NAMALWA (cell line): Measurements from ENCODE around the gene DUSP1.
"Not testable (repeated sequence)": the region's sequence is repeated elsewhere in the genome, so short reads cannot be mapped to it uniquely, and the experiment has no call there.

Source experiments
- DNase-seq: peaks from one replicate; pipeline ENCODE4 v3.0.0-alpha.2; 2015; ENCODE audit warnings: low spot score

Gene DUSP1

DNA sequence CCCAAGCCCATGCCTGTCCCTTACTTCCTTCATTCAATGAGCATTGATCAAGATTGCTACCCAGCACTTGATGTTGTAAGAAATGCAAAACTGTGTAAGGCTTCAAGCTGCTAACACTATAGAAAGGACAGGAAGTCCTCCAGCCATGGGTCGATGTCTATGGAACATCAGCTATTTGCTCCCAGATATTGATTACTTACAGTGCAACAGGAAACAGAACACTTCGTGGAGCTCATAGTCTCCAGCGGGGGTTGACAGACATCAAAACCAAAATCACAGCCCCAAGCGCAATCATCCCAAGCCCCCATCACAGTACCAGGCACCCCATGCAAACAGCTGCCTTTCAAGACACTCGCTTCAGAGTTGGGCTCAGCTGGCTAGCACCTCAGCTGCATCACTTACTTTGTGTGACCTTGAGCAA is 26.8 kb upstream of the DUSP1 start:
- DNase-seq, result no peak

DNA sequence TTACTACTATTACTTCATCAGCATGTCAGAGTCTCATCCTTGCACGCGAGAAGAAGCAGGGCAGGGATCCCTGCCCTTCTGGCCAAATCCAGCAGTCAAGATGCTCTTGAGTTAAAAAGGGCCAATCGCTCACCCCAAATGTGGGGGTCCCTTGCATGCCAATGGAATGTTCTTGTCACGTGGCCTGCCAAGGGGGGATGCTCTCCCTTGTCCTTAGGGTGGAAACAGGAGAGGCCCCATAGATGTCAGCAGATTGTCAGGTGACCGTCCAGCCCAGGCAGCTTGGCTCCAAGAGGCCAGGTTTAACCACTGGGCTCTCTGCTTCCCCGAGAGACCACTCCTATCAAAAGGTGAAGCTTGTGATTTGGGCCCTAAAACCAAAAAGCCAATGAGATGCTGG is 25.3 kb upstream of the DUSP1 start:
- DNase-seq, result no peak

GRCh38 chr5:172795318-172795977 is 24.5 kb upstream of the DUSP1 start:
- DNase-seq, result no peak

DNA sequence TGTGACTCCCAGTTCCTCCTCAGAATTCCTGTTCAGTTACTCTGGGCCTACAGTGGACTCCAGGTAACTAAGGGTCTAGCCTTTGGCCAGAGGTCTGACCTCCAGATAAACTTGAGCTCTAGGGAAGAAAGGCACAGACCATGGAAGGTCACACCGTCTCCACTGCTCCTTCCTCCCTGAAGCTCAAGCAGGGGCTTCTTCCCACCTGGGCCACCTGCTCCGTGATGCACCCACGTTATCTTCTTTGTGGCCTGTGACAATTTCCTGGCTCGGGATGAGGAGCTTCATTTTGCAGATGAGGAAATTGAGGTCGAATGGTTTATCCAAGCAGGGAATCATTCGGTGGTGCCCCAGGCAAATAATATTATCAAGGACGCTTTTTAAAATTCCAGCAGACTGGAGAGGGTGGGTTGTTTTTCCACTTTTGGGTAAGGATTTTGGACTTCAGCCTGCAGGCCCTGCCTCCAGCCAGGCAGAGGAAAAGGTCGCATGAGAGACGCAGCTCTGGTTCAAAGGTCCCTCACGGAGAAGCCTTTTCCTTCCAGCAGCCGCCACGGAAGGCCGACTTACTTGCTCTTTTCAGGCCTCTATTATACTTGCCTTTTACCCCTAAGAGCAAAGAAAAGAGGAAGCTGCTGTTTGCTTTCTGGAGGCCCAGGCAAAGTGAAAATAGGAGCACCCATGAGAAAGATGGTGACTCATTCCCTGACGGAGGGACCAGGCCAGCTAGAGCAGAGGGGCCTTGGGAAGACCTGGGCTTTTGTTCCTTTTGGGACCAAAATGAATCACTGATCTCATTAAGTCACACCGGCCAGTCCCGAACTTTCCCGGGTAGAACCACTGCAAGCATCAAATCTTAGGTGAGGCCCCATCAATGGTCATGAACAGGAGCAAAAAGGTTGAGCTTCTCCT is 22.8 kb upstream of the DUSP1 start:
- no peak for DNase-seq

- DNase-seq, result no peak
Measured at GRCh38 chr5:172792701-172793570, 21.9 kb upstream of the DUSP1 start.

- DNase-seq, result no peak
Measured at GRCh38 chr5:172791726-172792445, 20.9 kb upstream of the DUSP1 start.

DNA sequence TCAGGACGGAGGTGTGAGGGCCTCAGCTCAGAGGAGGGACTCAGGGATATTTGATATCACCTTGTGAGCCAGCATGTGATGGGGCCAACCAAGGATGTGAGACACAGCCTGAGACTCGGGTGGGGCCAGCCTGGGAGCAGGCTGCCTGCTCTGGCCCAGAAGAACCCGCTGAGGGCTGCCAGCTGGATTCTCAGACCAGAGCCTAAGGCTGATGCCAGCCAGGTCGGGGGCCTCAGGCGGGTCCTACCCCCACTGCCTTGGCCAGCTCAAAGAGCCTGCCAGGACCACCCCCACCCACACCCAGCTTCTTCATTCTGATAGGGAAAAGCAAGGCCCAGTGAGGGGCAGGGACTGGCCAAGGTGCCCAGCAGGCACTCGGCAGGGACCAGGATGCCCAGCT is 20.3 kb upstream of the DUSP1 start:
- no peak for DNase-seq

DNA sequence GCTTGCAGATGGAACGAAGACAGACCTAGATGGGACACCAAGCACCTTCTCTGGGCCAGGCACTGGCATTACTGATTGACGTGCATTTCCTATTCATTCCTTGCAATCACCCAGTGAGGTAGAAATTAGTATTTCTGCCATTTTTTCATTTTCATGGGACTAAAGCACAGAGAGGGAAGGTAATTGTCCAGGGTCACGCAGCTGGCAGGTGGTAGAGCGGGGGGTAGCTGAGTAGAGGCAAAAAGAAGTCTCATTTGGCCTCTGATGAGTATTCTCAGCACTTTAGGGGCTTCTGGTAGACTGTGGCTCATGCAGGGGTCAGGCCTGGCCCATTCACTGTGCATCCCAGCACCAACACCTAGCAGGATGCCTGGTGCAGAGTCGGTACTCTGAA is 19.5 kb upstream of the DUSP1 start:
- no peak for DNase-seq

GRCh38 chr5:172789687-172790495 is 18.9 kb upstream of the DUSP1 start:
- DNase-seq, result no peak

GRCh38 chr5:172788771-172789686 is 18.0 kb upstream of the DUSP1 start:
- no peak for DNase-seq

GRCh38 chr5:172787538-172787937 is 16.5 kb upstream of the DUSP1 start:
- not testable (repeated sequence) for DNase-seq

GRCh38 chr5:172786736-172787462 is 15.9 kb upstream of the DUSP1 start:
- DNase-seq, result no peak

DNA sequence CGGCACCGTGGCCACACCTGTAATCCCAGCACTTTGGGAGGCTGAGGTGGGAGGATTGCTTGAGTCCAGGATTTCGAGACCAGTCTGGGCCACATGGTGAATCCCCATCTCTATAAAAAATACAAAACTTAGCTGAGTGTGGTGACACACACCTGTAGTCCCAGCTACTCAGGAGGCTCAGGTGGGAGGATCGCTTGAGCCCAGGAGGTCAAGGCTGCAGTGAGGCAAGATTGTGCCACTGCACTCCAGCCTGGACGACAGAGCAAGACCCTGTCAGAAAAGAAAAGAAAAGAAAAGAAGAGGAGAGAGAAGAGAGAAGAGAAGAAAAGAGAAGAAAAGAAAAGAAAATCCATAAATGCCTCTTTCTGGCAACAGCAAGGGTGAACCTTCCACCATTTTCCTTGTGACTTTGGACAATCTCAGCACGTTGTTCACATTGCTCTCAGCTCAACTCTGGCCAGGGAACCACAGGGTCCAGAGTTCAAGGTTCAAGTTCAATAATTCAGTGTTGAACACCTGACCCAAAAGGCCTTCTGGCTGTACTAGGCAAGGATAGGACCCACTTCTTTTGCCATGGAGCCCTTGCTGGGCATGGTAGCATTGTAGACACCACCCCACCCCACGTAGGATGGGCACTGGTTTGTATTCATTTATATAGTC is 14.6 kb upstream of the DUSP1 start:
- DNase-seq, result no peak

DNA sequence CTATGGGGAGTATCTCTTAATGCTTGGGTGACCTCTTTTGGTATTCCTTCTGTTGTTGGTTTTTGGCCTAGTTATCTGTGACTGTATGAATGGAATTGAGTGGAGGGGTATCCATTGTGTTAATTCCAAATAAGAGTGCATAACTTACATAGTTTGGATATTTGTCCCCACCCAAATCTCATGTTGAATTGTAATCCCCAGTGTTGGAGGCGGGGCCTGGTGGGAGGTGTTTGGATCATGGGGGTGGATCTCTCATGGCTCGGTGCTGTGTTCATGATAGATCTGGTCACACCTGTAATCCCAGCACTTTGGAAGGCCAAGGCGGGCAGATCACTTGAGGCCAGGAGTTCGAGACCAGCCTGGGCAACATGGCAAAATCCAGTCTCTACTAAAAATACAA is 13.2 kb upstream of the DUSP1 start:
- not testable (repeated sequence) for DNase-seq

- DNase-seq, result not testable (repeated sequence)
Measured at GRCh38 chr5:172783319-172783718, 12.3 kb upstream of the DUSP1 start.

- no peak for DNase-seq
Measured at GRCh38 chr5:172782169-172783039, 11.4 kb upstream of the DUSP1 start.

GRCh38 chr5:172779691-172780341 is 8.8 kb upstream of the DUSP1 start:
- no peak for DNase-seq
